Fibroblast of mammary gland (primary cell): ENCODE measurements around the gene CALML4.

Experiments
- DNase-seq: peaks from one replicate; pipeline ENCODE4 v3.0.0-alpha.2; 2010; ENCODE audit warnings: low read depth
- H3K4me3 ChIP-seq: 2 replicates; pipeline ENCODE4 v1.5.1; 2011; ENCODE audit warnings: low read depth, mild to moderate bottlenecking, low read length, moderate library complexity; ENCODE audit not compliant: control insufficient read depth
- CTCF ChIP-seq: conservative IDR thresholded peaks from 2 replicates; pipeline ENCODE4 v1.5.1; 2011; ENCODE audit warnings: low read depth, low read length, inconsistent platforms; ENCODE audit not compliant: control insufficient read depth, insufficient read depth

Gene CALML4

GRCh38 chr15:68197661-68198437, 7.3 kb downstream of the CALML4 start:
- no peak for TF ChIP-seq CTCF
- DNase-seq, result no peak
- no peak overlapping the region for H3K4me3 ChIP-seq

- H3K4me3 ChIP-seq, result no peak overlapping the region
- no peak for DNase-seq
- no peak for TF ChIP-seq CTCF
Measured at GRCh38 chr15:68197170-68197492, 8.0 kb downstream of the CALML4 start.

DNA sequence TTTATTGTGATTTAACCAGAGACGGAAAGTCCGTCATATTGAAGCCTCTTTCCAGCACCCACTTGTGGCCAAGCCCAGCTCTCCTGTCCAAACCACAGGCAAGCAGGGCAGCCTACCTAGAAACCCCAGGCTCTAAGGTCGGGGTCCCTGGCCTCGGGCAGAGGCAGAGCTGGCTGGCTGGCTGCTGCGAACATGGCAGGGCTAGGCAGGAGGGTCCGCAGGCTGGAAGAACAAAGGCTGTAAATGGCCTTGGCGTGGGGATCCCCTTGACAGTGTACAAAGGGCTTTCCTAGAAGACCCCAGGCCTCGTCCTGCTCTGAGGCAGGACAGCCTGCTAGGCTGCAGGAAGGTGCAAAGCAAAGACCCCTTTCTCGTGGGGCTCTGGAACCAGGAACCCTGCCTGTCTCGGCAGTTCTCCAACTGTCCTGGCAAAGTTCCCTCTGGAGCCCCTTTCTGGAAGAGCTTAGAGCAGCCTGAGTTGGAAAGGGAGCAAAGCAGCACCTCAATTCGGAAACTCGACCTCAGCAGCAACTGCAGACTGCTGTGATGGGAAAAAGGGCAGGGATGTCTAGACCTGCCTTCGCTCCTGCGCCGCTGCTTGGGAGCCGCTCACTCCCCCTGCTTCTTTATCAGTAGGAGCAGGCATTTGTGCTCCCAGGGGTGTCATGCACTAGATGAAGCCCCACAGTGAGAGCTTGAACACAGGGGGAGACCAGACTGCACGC, 8.5 kb downstream of the CALML4 start:
- no peak for TF ChIP-seq CTCF
- DNase-seq, result no peak
- no peak overlapping the region for H3K4me3 ChIP-seq

DNA sequence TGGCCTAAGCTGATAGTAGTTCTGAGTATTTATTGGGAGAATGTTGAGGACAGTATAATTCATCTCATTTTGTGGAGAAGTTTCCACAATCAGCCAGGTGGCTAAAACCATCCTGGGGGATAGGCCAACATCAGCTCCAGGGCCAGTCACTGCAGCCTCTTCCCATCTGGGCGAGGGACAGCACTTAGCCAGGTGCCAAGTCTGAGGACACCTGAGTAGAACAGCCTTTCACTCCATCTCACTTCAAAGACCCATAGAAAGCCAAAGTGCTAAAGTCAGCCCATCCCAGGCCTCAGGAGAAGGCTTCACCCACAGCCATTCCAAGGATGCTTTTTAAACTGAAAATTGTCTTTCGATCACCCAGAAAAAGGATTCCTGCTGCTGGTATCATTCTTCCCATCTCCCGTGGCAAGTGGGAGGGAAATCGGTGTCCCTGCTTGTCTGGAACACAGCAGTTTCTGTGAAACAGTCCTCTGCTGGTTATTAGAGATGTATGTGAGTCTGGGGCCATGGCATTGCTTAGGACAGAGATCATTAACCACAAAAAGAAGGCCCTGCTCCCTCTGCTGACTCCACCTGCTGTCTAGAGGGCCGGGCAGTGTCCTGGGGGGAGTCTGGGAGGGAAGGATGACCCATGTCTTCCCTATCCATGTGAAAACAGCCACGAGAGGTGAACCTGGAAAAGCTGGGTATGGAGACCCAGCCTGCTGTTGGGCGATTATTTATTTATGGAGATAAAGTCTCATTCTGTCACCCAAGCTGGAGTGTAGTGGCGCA, 9.6 kb downstream of the CALML4 start:
- TF ChIP-seq CTCF, result no peak
- H3K4me3 ChIP-seq, result no peak overlapping the region
- DNase-seq, result no peak

DNA sequence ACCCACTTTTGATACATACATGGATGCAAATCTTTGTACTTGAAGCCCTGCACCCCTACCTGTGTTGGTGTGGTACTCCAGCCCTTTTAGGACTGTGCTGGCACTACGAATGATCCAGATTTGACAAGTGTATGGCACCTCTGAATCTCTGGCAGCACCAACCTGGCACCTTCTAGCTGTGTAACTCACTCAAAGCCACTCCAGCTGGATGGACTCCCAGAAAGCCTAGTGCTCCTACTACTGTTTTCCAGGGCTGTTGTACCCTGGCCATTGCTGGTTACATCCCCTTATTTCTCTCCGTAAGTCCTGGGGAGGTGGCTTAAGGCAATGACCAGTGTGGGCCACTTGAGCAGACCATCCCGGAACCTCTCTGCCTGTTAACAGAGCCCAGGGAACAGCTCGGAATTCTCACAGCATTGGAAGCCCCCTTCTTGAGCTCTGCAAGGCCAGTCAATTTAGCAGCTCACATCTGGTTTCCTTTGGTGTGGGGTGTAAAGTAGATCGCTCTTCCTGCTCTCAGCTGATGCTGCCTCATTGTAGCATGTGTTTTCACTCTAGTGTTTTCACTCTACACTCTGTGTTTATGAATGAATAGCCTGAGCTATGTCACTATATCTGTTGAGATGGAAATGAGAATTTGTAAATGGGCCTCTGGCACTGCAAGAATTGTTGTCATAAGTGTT, 12.2 kb downstream of the CALML4 start:
- no peak overlapping the region for H3K4me3 ChIP-seq
- no peak for DNase-seq
- TF ChIP-seq CTCF, result no peak

DNA sequence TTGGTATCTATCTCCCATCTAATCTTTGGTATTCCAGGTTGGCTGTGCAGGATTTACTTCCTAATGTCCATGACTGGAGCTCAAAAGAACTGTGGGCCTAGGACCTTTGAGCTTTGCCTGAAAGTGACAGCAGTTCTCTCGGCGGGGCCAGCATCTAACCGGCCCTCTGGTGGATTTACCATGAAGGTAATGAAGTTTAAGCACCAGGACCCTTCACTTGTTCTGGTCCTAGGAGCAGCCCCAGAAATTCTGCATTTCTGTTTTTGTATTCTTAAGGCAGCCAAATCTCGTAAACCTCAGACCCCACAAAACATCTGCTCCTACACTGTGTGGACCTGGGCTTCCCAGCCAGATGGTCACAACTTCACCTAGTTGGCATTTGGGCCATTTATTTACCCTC, 13.0 kb downstream of the CALML4 start:
- TF ChIP-seq CTCF, result no peak
- DNase-seq, result no peak
- H3K4me3 ChIP-seq, result no peak overlapping the region
